Neural cell (in vitro differentiated cells): Measurements from ENCODE around the gene PREX1. TPM values are rescaled to one million over a fixed set of nuclear protein-coding genes. Genes with fewer than 3 reads are reported as not detected.

Source experiments
- H2AFZ ChIP-seq: fragments of 200-600, 300-800 bp; sonication (generic), shearing (Covaris generic); 2 replicates; pipeline ENCODE4 v1.6.0; 2014; ENCODE audit warnings: low read depth, mild to moderate bottlenecking, antibody characterized with exemption, low read length, moderate library complexity
- H3F3A ChIP-seq: fragments of 200-600 bp; shearing (Covaris generic); 2 replicates; pipeline ENCODE4 v1.6.1; 2016; ENCODE audit warnings: mild to moderate bottlenecking, moderate library complexity, mixed read lengths, antibody characterized with exemption, low read length; ENCODE audit not compliant: insufficient read depth, poor library complexity, severe bottlenecking
- H3K27ac ChIP-seq: fragments of 200-600, 300-800 bp; sonication (generic), shearing (Covaris generic); 2 replicates; pipeline ENCODE4 v1.5.1; 2014; ENCODE audit warnings: mild to moderate bottlenecking, low read length, moderate library complexity
- H3K27me3 ChIP-seq: fragments of 300-800, 200-600 bp; sonication (generic), shearing (Covaris generic); 2 replicates; pipeline ENCODE4 v1.6.0; 2014; ENCODE audit warnings: mild to moderate bottlenecking, low read depth, low read length, moderate library complexity; ENCODE audit not compliant: insufficient read depth
- H3K36me3 ChIP-seq: fragments of 300-800, 200-600 bp; sonication (generic), shearing (Covaris generic); 2 replicates; pipeline ENCODE4 v1.5.1; 2014; ENCODE audit warnings: mild to moderate bottlenecking, antibody characterized with exemption, low read length, moderate library complexity; ENCODE audit not compliant: insufficient read depth
- H3K4me2 ChIP-seq: fragments of 300-800, 200-600 bp; sonication (generic), shearing (Covaris generic); 2 replicates; pipeline ENCODE4 v1.6.0; 2014; ENCODE audit warnings: mild to moderate bottlenecking, low read length
- H3K4me3 ChIP-seq: fragments of 300-800, 200-600 bp; sonication (generic), shearing (Covaris generic); 2 replicates; pipeline ENCODE4 v1.5.1; 2014; ENCODE audit warnings: mild to moderate bottlenecking, low read length, moderate library complexity
- H3K79me2 ChIP-seq: fragments of 200-600 bp; shearing (Covaris generic); replicated peaks from 2 replicates; pipeline ENCODE4 v1.6.0; 2014; ENCODE audit warnings: mild to moderate bottlenecking, low read length, moderate library complexity; ENCODE audit not compliant: insufficient read depth
- H3K9ac ChIP-seq: fragments of 300-800, 200-600 bp; sonication (generic), shearing (Covaris generic); 2 replicates; pipeline ENCODE4 v1.6.1; 2016; ENCODE audit warnings: mild to moderate bottlenecking, low read length, mixed read lengths
- H3K9me2 ChIP-seq: fragments of 200-600 bp; shearing (Covaris generic); 2 replicates; pipeline ENCODE4 v1.6.1; 2016; ENCODE audit warnings: mild to moderate bottlenecking, low read length, mixed read lengths; ENCODE audit not compliant: insufficient read depth
- H3K9me3 ChIP-seq: fragments of 200-600, 300-800 bp; sonication (generic), shearing (Covaris generic); 2 replicates; pipeline ENCODE4 v1.6.1; 2016; ENCODE audit warnings: mild to moderate bottlenecking, mixed run types, low read length, moderate library complexity, mixed read lengths
- H4K20me1 ChIP-seq: fragments of 200-600 bp; shearing (Covaris generic); 2 replicates; pipeline ENCODE4 v1.6.1; 2016; ENCODE audit warnings: mild to moderate bottlenecking, mixed run types; ENCODE audit not compliant: insufficient read depth
- EP300 ChIP-seq: fragments of 450-650 bp; conservative IDR thresholded peaks from 2 replicates; pipeline ENCODE4 v1.6.1; 2014; ENCODE audit warnings: antibody characterized with exemption, mild to moderate bottlenecking, moderate library complexity; ENCODE audit not compliant: poor library complexity, severe bottlenecking
- EZH2 ChIP-seq: fragments of 200-600, 300-800 bp; shearing (Covaris generic), sonication (generic); IDR thresholded peaks from 2 replicates; pipeline ENCODE4 v1.6.1; 2014; ENCODE audit warnings: antibody characterized with exemption, low read length, borderline replicate concordance, mild to moderate bottlenecking; ENCODE audit not compliant: insufficient read depth, poor library complexity, severe bottlenecking
- MXI1 ChIP-seq: fragments of 450-650 bp; conservative IDR thresholded peaks from 2 replicates; pipeline ENCODE4 v1.6.1; 2014; ENCODE audit warnings: antibody characterized with exemption, mild to moderate bottlenecking; ENCODE audit not compliant: poor library complexity, severe bottlenecking
- POLR2AphosphoS5 ChIP-seq: IDR thresholded peaks from 2 replicates; pipeline ENCODE4 v1.6.1; 2012
- RAD21 ChIP-seq: fragments of 450-650 bp; conservative IDR thresholded peaks from 2 replicates; pipeline ENCODE4 v1.6.1; 2014; ENCODE audit warnings: antibody characterized with exemption, mild to moderate bottlenecking, moderate library complexity
- SMC3 ChIP-seq: fragments of 450-650 bp; conservative IDR thresholded peaks from 2 replicates; pipeline ENCODE4 v1.6.1; 2014; ENCODE audit warnings: antibody characterized with exemption, mild to moderate bottlenecking, moderate library complexity; ENCODE audit not compliant: poor library complexity
- TAF1 ChIP-seq: IDR thresholded peaks from 2 replicates; pipeline ENCODE4 v1.6.1; 2012; ENCODE audit warnings: low read depth
- polyA plus RNA-seq: library from polyadenylated mRNA; depleted of rRNA; stranded (reverse); fragments of >200 nt; gene quantifications from 2 replicates; pipeline ENCODE4 v1.2.3, GENCODE V29; 2014
- TF ChIP-seq, protein P1 (sequence below): IDR thresholded peaks from 2 replicates; pipeline ENCODE4 v1.6.1; 2012; ENCODE audit warnings: borderline replicate concordance
- TF ChIP-seq, protein P2 (sequence below): fragments of 450-650 bp; IDR thresholded peaks from 2 replicates; pipeline ENCODE4 v1.5.1; 2014; ENCODE audit warnings: antibody characterized with exemption, mild to moderate bottlenecking, moderate library complexity; ENCODE audit not compliant: poor library complexity, severe bottlenecking

Gene PREX1
- polyA plus RNA-seq, 1 donor from 2014 or later: 0.06 TPM

DNA sequence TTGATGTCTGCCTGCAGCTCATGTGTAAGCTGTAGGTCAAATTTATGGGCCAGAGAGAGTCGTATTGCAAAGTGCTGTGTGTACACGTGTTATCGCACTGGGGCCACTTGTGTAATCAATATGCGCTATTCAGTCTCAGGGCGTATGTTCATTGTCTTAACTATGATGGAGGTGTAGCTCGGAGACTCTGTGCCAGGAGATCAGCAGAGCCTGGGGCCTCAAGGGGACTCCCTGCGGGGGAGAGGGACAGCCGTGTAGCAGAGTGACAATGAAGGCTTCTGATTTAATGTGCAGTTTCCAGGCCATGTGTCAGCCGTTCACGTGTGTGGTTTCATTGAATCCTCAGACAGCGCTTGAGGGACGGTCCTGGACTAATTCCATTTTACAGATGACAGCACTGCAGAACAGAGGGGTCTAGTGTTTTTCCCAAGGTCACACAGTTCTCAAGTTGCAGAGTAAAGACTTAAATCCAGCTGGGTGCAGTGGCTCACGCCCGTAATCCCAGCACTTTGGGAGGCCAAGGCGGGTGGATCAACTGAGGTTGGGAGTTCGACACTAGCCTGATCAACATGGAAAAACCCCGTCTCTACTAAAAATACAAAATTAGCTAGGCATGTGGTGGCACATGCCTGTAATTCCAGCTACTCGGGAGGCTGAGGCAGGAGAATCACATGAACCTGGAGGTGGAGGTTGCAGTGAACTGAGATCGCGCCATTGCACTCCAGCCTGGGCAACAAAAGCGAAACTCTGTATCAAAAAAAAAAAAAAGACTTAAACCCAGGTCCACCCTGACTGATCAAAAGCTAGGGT lies 242.5 kb downstream of the PREX1 start:
- H3K36me3 ChIP-seq: no peaks in the 10 kb centered on the region

DNA sequence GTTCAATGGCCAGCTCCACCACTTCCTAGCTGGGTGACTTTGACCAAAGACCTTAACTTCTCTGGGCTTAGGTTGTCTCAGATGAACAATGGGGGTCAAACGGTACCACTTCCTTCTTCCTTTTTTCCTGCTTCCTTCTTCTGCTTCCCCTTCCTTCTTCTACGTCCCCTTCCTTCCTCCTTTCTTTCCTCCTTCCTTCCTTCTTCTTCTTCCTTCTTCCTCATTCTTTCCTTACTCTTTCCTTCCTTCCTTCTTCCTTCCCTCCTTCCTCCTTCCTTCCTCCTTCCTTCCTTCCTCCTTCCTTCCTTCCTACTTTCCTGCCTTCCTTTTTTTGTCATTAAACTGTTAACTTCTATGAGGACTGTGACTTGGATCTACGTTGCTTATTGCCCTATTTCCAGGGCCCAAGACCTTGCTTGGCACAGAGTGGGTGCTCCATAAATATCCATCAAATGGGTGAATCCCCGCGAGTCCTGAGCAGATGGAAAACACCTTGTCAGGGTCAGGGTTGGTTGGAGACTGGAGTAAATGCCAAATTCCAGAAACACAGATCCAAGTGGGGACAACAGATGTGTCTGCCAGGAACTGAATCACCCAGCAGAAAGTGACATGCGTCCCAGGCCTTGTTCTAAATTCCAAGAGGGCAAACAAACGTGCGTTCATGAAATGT lies 243.3 kb downstream of the PREX1 start:
- Histone ChIP-seq H4K20me1 (no peaks in the 10 kb centered on the region), H3F3A (no peaks in the 10 kb centered on the region), H2AFZ (no peak overlapping the region), H3K4me3 (no peak overlapping the region), H3K9me3 (no peaks in the 10 kb centered on the region), H3K9me2 (no peaks in the 10 kb centered on the region), H3K4me2 (no peak overlapping the region), H3K9ac (no peak overlapping the region), H3K27me3 (no peaks in the 10 kb centered on the region), H3K36me3 (no peaks in the 10 kb centered on the region), H3K79me2 (no peaks in the 10 kb centered on the region), H3K27ac (no peak overlapping the region)
- TF ChIP-seq TAF1: no peak
- TF ChIP-seq MXI1: no peak
- no peak for TF ChIP-seq POLR2AphosphoS5
- no peak for TF ChIP-seq EZH2
- no peak for TF ChIP-seq RAD21
- TF ChIP-seq SMC3: no peak
- TF ChIP-seq, protein P1, sequence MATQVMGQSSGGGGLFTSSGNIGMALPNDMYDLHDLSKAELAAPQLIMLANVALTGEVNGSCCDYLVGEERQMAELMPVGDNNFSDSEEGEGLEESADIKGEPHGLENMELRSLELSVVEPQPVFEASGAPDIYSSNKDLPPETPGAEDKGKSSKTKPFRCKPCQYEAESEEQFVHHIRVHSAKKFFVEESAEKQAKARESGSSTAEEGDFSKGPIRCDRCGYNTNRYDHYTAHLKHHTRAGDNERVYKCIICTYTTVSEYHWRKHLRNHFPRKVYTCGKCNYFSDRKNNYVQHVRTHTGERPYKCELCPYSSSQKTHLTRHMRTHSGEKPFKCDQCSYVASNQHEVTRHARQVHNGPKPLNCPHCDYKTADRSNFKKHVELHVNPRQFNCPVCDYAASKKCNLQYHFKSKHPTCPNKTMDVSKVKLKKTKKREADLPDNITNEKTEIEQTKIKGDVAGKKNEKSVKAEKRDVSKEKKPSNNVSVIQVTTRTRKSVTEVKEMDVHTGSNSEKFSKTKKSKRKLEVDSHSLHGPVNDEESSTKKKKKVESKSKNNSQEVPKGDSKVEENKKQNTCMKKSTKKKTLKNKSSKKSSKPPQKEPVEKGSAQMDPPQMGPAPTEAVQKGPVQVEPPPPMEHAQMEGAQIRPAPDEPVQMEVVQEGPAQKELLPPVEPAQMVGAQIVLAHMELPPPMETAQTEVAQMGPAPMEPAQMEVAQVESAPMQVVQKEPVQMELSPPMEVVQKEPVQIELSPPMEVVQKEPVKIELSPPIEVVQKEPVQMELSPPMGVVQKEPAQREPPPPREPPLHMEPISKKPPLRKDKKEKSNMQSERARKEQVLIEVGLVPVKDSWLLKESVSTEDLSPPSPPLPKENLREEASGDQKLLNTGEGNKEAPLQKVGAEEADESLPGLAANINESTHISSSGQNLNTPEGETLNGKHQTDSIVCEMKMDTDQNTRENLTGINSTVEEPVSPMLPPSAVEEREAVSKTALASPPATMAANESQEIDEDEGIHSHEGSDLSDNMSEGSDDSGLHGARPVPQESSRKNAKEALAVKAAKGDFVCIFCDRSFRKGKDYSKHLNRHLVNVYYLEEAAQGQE: no peak
- TF ChIP-seq, protein P2, sequence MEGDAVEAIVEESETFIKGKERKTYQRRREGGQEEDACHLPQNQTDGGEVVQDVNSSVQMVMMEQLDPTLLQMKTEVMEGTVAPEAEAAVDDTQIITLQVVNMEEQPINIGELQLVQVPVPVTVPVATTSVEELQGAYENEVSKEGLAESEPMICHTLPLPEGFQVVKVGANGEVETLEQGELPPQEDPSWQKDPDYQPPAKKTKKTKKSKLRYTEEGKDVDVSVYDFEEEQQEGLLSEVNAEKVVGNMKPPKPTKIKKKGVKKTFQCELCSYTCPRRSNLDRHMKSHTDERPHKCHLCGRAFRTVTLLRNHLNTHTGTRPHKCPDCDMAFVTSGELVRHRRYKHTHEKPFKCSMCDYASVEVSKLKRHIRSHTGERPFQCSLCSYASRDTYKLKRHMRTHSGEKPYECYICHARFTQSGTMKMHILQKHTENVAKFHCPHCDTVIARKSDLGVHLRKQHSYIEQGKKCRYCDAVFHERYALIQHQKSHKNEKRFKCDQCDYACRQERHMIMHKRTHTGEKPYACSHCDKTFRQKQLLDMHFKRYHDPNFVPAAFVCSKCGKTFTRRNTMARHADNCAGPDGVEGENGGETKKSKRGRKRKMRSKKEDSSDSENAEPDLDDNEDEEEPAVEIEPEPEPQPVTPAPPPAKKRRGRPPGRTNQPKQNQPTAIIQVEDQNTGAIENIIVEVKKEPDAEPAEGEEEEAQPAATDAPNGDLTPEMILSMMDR: no peak

More for the DNA sequence above, 242.5 kb downstream of the PREX1 start:
- Histone ChIP-seq H3F3A (no peaks in the 10 kb centered on the region), H3K9me2 (no peaks in the 10 kb centered on the region), H3K4me2 (no peak overlapping the region), H3K79me2 (no peaks in the 10 kb centered on the region), H2AFZ (no peak overlapping the region), H3K27me3 (no peaks in the 10 kb centered on the region), H3K9me3 (no peaks in the 10 kb centered on the region), H3K9ac (no peak overlapping the region), H3K27ac (no peak overlapping the region), H4K20me1 (no peaks in the 10 kb centered on the region), H3K4me3 (no peak overlapping the region)
- TF ChIP-seq RAD21 (no peak), MXI1 (no peak), SMC3 (no peak), POLR2AphosphoS5 (no peak), TAF1 (no peak), EZH2 (no peak), EP300 (no peak)
- TF ChIP-seq, protein P2: no peak
- TF ChIP-seq, protein P1: no peak
